Right atrium auricular region (tissue), 2 donors: Measurements from ENCODE around the gene PFKFB2. TPM values are rescaled to one million over a fixed set of nuclear protein-coding genes. Genes with fewer than 3 reads are reported as not detected.

Source experiments
- DNase-seq: peaks from one replicate; pipeline ENCODE4 v3.0.0-alpha.2; 2019; ENCODE audit warnings: low spot score
- H3K27ac ChIP-seq, 2 donors: fragments of 200-600 bp; sonication (generic); 1 replicate in 1 of 2; 2 replicates in 1 of 2; pipeline ENCODE4 v1.5.1; 2016 to 2019
- H3K27me3 ChIP-seq, 2 donors: fragments of 200-600 bp; sonication (generic); one replicate each; pipeline versions ENCODE4 v1.5.1 to v1.6.0; 2017 to 2019
- H3K36me3 ChIP-seq: fragments of 200-600 bp; sonication (generic); one replicate; pipeline ENCODE4 v1.5.1; 2016
- H3K4me1 ChIP-seq, 2 donors: fragments of 200-600 bp; sonication (generic); one replicate each; pipeline versions ENCODE4 v1.5.1 to v1.6.0; 2017 to 2019
- H3K4me3 ChIP-seq, 2 donors: fragments of 200-600 bp; sonication (generic); 1 replicate in 1 of 2; 2 replicates in 1 of 2; pipeline ENCODE4 v1.5.1; 2017 to 2019; ENCODE audit warnings: mild to moderate bottlenecking in 1 of 2, moderate library complexity in 1 of 2
- H3K9me3 ChIP-seq, 2 donors: fragments of 200-600 bp; sonication (generic); one replicate each; pipeline ENCODE4 v1.5.1; 2019
- total RNA-seq, 2 donors: library from RNA; depleted of rRNA; stranded (reverse); fragments of >200 nt; gene quantifications; one replicate each; pipeline ENCODE4 v1.1.0, GENCODE V29; 2016
- TF ChIP-seq, protein P1 (sequence below), 2 donors: fragments of 200-600 bp; sonication (generic); IDR thresholded peaks; one replicate each; pipeline ENCODE4 v1.5.1; 2019; ENCODE audit warnings: antibody characterized with exemption in 2 of 2

The PFKFB2 gene
- total RNA-seq, 2 donors from 2014 or later: 11.8 to 27.5 TPM

DNA sequence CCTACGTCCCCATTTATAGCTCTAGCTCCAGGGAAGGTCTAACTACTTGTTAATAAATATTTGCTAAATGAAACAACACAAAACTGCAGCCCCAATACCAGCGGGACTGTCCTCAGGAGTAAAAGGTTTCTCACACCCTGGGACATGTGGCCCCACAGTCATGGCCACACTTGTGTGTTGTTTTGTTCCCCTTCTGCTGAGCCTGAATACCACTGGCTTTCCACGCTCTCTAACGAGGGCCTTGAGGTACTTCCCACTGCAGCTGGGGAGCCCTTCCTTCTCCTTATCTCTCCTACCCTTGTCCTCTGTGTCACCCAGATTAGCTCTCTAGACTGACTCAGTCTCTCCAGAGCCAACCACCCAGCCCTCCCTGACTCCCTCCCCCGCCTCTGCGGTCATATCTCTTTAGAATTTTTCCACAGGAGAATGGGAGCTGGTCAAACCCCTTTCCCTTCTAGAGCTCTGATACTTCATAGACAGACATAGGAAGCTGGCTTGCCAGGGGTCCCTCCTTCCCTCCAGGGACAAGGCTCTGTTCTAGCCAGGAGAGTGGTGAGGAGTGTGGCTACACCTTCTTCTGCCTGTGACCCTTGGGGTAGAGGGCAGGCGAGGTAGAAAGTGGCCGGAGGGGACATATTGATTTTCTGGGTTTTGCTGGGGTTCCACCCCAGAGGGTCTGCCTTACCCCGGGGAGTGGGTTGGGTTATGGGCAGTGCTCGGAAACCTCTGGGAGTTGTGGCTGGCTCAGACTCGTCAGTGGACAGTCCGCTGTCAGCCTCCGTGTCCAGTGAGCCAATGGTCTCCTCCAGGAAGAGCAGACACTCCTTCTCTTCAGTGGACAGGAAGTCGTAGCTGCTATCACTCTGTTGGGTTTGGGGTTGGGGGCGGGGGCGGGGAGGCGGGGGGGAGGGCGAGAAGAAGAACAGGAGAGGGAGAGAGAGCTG, 28.6 kb upstream of the PFKFB2 start:
- peaks cover 0 to 32% of the 10 kb centered on the region in 2 donors for H3K4me1 ChIP-seq
- no peak for DNase-seq
- peak overlapping the region; percentile 42 to 89 for H3K27ac ChIP-seq
- H3K9me3 ChIP-seq: no peaks in the 10 kb centered on the region
- no peaks in the 10 kb centered on the region for H3K36me3 ChIP-seq
- TF ChIP-seq, protein P1, sequence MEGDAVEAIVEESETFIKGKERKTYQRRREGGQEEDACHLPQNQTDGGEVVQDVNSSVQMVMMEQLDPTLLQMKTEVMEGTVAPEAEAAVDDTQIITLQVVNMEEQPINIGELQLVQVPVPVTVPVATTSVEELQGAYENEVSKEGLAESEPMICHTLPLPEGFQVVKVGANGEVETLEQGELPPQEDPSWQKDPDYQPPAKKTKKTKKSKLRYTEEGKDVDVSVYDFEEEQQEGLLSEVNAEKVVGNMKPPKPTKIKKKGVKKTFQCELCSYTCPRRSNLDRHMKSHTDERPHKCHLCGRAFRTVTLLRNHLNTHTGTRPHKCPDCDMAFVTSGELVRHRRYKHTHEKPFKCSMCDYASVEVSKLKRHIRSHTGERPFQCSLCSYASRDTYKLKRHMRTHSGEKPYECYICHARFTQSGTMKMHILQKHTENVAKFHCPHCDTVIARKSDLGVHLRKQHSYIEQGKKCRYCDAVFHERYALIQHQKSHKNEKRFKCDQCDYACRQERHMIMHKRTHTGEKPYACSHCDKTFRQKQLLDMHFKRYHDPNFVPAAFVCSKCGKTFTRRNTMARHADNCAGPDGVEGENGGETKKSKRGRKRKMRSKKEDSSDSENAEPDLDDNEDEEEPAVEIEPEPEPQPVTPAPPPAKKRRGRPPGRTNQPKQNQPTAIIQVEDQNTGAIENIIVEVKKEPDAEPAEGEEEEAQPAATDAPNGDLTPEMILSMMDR (IDR thresholded peaks at IDR 0.05): no peak
- no peaks in the 10 kb centered on the region for H3K27me3 ChIP-seq
- no peak overlapping the region for H3K4me3 ChIP-seq

DNA sequence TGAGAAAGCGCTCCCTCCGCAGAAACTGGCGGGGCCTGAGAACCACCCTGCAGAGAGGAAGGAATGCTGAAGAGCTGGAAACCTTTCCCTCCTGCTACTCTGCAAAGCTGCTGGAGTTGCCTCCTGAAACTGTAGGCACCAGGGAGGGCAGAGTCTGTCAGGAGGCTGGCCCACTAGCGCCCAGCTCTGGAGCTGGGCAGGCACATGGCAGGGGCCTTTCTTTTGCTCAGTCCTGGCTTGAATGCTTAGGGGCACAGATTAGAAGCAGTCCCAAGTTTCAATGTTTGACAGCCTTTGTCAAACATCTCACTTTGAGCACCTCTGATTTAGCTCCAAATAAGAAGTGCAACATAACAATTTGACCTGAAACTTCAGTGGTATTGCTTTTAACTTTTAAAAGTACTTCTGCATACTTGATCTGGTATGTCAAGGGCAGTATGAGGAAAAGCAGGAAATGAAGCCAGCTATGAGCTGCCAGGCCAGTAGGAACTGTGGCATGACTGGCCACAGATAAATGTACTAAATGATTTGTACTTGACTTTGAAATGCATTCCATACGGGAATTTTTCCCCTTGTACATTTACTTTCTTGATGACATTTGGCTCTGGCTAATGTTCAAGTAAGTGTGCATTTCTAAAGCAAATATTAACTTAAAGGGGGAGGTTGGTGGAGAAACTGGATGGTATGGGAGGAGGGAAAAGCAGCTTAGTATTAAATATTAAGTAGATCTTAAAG, 27.8 kb upstream of the PFKFB2 start:
- TF ChIP-seq, protein P1 (IDR thresholded peaks at IDR 0.05): no peak
- no peaks in the 10 kb centered on the region for H3K36me3 ChIP-seq
- H3K27me3 ChIP-seq: no peaks in the 10 kb centered on the region
- peak overlapping the region; percentile 42 to 89 for H3K27ac ChIP-seq
- H3K4me1 ChIP-seq: peaks cover 0 to 32% of the 10 kb centered on the region in 2 donors
- H3K9me3 ChIP-seq: no peaks in the 10 kb centered on the region
- DNase-seq: no peak
- no peak overlapping the region for H3K4me3 ChIP-seq

DNA sequence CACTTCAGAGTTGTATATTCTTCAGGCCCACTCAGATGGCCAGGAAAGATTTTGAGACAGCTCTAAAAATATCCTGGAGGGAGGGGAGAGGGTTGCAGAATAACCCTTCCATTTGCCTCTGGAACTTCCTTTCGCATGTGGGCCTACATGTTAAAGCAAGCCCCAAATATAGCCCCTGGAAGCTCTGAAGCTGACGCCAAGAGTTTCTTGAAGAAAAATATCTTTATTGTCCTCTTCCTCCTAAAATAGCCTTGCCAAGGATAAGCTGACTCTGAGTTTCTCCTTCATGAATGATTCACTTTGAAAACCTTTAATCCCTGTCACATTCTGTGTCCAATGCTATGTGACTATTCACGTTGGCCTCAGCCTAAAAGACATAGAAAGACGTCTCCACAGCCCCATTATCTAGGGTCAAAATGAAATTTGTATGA, 27.0 kb upstream of the PFKFB2 start:
- TF ChIP-seq, protein P1 (IDR thresholded peaks at IDR 0.05): no peak
- no peaks in the 10 kb centered on the region for H3K27me3 ChIP-seq
- H3K4me3 ChIP-seq: no peak overlapping the region
- no peaks in the 10 kb centered on the region for H3K36me3 ChIP-seq
- no peaks in the 10 kb centered on the region for H3K9me3 ChIP-seq
- no peak for DNase-seq
- peaks cover 0 to 32% of the 10 kb centered on the region in 2 donors for H3K4me1 ChIP-seq
- peak overlapping the region; percentile 42 to 89 for H3K27ac ChIP-seq

DNA sequence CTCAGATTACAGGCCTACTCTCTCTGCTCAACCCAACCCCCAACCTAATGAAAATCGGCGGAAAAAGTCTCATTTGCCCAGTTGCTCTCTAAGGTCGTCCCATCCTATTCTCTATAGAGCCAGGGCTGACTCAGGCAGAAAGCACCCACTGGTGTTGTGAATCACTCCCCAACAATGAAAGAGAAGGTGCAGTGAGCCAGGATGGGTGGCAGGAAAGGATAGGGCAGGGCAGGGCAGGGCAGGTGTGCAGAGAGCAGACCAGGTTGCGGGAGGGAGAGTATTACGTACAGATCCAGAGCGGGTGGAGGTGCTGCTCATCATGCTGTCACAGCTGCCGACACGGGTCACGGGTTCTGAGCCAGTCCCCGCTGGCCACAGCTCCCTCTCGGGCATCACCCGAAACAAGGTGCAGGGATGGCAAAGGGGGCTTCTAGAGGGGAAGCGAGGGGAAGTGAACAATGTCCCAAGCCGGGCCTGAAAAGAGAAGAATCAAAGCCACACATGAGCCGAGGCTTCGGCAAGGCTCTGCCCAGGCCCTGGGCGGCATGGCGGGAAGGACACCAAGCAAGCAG, 25.8 kb upstream of the PFKFB2 start:
- DNase-seq: no peak
- Histone ChIP-seq H3K9me3 (no peaks in the 10 kb centered on the region), H3K4me1 (peaks cover 0 to 32% of the 10 kb centered on the region in 2 donors), H3K36me3 (no peaks in the 10 kb centered on the region), H3K27me3 (no peaks in the 10 kb centered on the region), H3K4me3 (no peak overlapping the region), H3K27ac (no peak overlapping the region)
- TF ChIP-seq, protein P1 (IDR thresholded peaks at IDR 0.05): no peak

DNA sequence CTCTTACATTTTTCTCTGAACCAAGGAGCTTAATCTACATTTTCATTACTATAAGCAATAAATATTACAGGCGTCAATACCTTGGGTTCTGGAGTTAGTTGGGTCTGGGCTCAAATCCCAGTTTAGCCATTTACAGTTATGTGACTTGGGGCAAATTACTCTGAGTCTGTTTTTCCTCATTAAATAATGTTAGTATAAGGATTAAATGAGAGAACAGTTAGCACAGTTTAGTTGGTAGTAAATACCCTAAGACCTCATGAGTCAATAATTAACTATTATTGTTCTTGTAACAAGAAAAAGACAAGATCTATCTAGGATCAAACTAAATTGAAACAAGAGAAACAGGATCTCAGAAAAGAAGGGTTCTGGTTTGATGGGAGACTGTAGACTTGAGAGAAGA, 25.2 kb upstream of the PFKFB2 start:
- TF ChIP-seq, protein P1 (IDR thresholded peaks at IDR 0.05): no peak
- H3K4me3 ChIP-seq: no peak overlapping the region
- DNase-seq: no peak
- no peaks in the 10 kb centered on the region for H3K9me3 ChIP-seq
- H3K36me3 ChIP-seq: no peaks in the 10 kb centered on the region
- H3K4me1 ChIP-seq: peaks cover 0 to 32% of the 10 kb centered on the region in 2 donors
- H3K27me3 ChIP-seq: no peaks in the 10 kb centered on the region
- no peak overlapping the region for H3K27ac ChIP-seq
